Suprapubic skin (tissue), 4 donors: Measurements from ENCODE around the gene JAZF1.

Experiments
- CTCF ChIP-seq, 2 donors: fragments of 200-600 bp in 1 of 2; fragments of 450-650 bp in 1 of 2; sonication (generic) in 1 of 2; IDR thresholded peaks; one replicate each; pipeline ENCODE4 v1.5.1; 2016 to 2019; ENCODE audit warnings: antibody characterized with exemption in 2 of 2, mild to moderate bottlenecking in 1 of 2, moderate library complexity in 1 of 2
- POLR2A ChIP-seq, 2 donors: fragments of 450-650 bp; IDR thresholded peaks; one replicate each; pipeline ENCODE4 v1.6.1; 2017; ENCODE audit warnings: antibody characterized with exemption in 2 of 2, mild to moderate bottlenecking in 2 of 2, moderate library complexity in 2 of 2
- POLR2AphosphoS5 ChIP-seq, 3 donors: sonication (generic); formaldehyde crosslinking; IDR thresholded peaks; one replicate each; pipeline ENCODE4 v1.6.1; 2017; ENCODE audit warnings: antibody characterized with exemption in 3 of 3

GRCh38 chr7:28104811-28105210, 75.8 kb downstream of the JAZF1 start:
- TF ChIP-seq POLR2AphosphoS5 (IDR thresholded peaks at IDR 0.05): no peak
- no peak for TF ChIP-seq CTCF (IDR thresholded peaks at IDR 0.05)
- TF ChIP-seq POLR2A (IDR thresholded peaks at IDR 0.05): no peak
